Neuronal stem cell (in vitro differentiated cells): ENCODE results near the gene GNB3.
A peak's percentile ranks its signal among the peaks of the same experiment; 100 is the strongest.
"Not testable (repeated sequence)": the region's sequence is repeated elsewhere in the genome, so short reads cannot be mapped to it uniquely, and the experiment has no call there.

Source experiments
- DNase-seq: peaks from one replicate; pipeline ENCODE4 v3.0.0-alpha.2; 2013; ENCODE audit warnings: low spot score
- H2AFZ ChIP-seq: one replicate; pipeline ENCODE4 v1.6.1; 2013; ENCODE audit warnings: mild to moderate bottlenecking, low read length, inconsistent platforms
- H2AK5ac ChIP-seq: 2 replicates; pipeline ENCODE4 v1.6.1; 2013; ENCODE audit warnings: low read depth, mild to moderate bottlenecking, inconsistent platforms, low read length, moderate library complexity, mixed read lengths
- H2BK120ac ChIP-seq: 2 replicates; pipeline ENCODE4 v1.6.1; 2013; ENCODE audit warnings: low read depth, mild to moderate bottlenecking, inconsistent platforms, low read length, moderate library complexity, mixed read lengths
- H2BK12ac ChIP-seq: one replicate; pipeline ENCODE4 v1.6.1; 2013; ENCODE audit warnings: low read length, inconsistent platforms
- H2BK15ac ChIP-seq: 2 replicates; pipeline ENCODE4 v1.6.1; 2013; ENCODE audit warnings: mild to moderate bottlenecking, low read length, inconsistent platforms, mixed read lengths
- H2BK5ac ChIP-seq: one replicate; pipeline ENCODE4 v1.6.1; 2013; ENCODE audit warnings: inconsistent platforms, mild to moderate bottlenecking, low read length, moderate library complexity
- H3K14ac ChIP-seq: one replicate; pipeline ENCODE4 v1.6.1; 2013; ENCODE audit warnings: low read length, inconsistent platforms
- H3K18ac ChIP-seq: 2 replicates; pipeline ENCODE4 v1.6.1; 2013; ENCODE audit warnings: low read length, inconsistent platforms
- H3K23ac ChIP-seq: 2 replicates; pipeline ENCODE4 v1.6.1; 2013; ENCODE audit warnings: low read depth, mild to moderate bottlenecking, mixed read lengths, low read length, inconsistent platforms; ENCODE audit not compliant: poor library complexity
- H3K27ac ChIP-seq: replicated peaks from 3 replicates; pipeline ENCODE4 v1.5.1; 2013; ENCODE audit warnings: low read length, inconsistent platforms
- H3K27me3 ChIP-seq, 3 experiments: 2 replicates each; pipeline ENCODE4 v1.6.1; 2013; ENCODE audit warnings: low read length in 3 of 3, mild to moderate bottlenecking in 2 of 3, inconsistent platforms in 1 of 3, low read depth in 1 of 3, mixed read lengths in 1 of 3, moderate library complexity in 1 of 3; ENCODE audit not compliant: control insufficient read depth in 3 of 3, insufficient read depth in 3 of 3
- H3K36me3 ChIP-seq, 2 donors: replicated peaks in 1 of 2; 2 replicates each; pipeline ENCODE4 v1.6.1; 2013; ENCODE audit warnings: low read length in 2 of 2; ENCODE audit not compliant: control insufficient read depth in 2 of 2, insufficient read depth in 2 of 2
- H3K4ac ChIP-seq: 2 replicates; pipeline ENCODE4 v1.6.1; 2013; ENCODE audit warnings: inconsistent platforms, mild to moderate bottlenecking, low read length, moderate library complexity
- H3K4me1 ChIP-seq, 2 donors: 1 replicate in 1 of 2; 2 replicates in 1 of 2; pipeline ENCODE4 v1.6.1; 2013; ENCODE audit warnings: low read length in 2 of 2, low read depth in 1 of 2; ENCODE audit not compliant: control insufficient read depth in 2 of 2, insufficient read depth in 1 of 2
- H3K4me2 ChIP-seq: one replicate; pipeline ENCODE4 v1.6.1; 2013; ENCODE audit warnings: mild to moderate bottlenecking, low read length, inconsistent platforms; ENCODE audit not compliant: insufficient read depth, poor library complexity, severe bottlenecking
- H3K4me3 ChIP-seq, 2 donors: 2 replicates each; pipeline ENCODE4 v1.5.1; 2013; ENCODE audit warnings: low read length in 2 of 2, mild to moderate bottlenecking in 2 of 2, inconsistent platforms in 1 of 2, moderate library complexity in 1 of 2
- H3K79me1 ChIP-seq: one replicate; pipeline ENCODE4 v1.6.1; 2013; ENCODE audit warnings: low read depth, mild to moderate bottlenecking, inconsistent platforms, low read length, moderate library complexity
- H3K9ac ChIP-seq: one replicate; pipeline ENCODE4 v1.6.1; 2013; ENCODE audit warnings: mild to moderate bottlenecking, low read depth, low read length, inconsistent platforms; ENCODE audit not compliant: poor library complexity
- H3K9me3 ChIP-seq, 2 donors: replicated peaks in 1 of 2; 2 replicates each; pipeline versions ENCODE3 to v1.6.1; 2013; ENCODE audit warnings: low read length in 2 of 2, mild to moderate bottlenecking in 2 of 2, inconsistent platforms in 1 of 2, low read depth in 1 of 2, mixed read lengths in 1 of 2, moderate library complexity in 1 of 2; ENCODE audit not compliant: control insufficient read depth in 2 of 2, insufficient read depth in 1 of 2
- H4K8ac ChIP-seq: one replicate; pipeline ENCODE4 v1.6.1; 2013; ENCODE audit warnings: low read depth, mild to moderate bottlenecking, inconsistent platforms, low read length, moderate library complexity
- H4K91ac ChIP-seq: one replicate; pipeline ENCODE4 v1.6.1; 2013; ENCODE audit warnings: low read length, low read depth, mild to moderate bottlenecking, inconsistent platforms; ENCODE audit not compliant: poor library complexity
- WGBS, 2 donors: extraction: QIAGEN DNeasy Blood & Tissue Kit; methylation state at CpG; one replicate each; pipeline ENCODE4 v1.1.7; 2013; ENCODE audit warnings: missing lambda C conversion rate in 2 of 2, mixed read lengths in 1 of 2; ENCODE audit not compliant: insufficient read length in 2 of 2, insufficient replicate concordance in 1 of 2; ENCODE audit errors: extremely low coverage in 2 of 2; 5-methylcytosine and 5-hydroxymethylcytosine counted together

GNB3 gene

DNA sequence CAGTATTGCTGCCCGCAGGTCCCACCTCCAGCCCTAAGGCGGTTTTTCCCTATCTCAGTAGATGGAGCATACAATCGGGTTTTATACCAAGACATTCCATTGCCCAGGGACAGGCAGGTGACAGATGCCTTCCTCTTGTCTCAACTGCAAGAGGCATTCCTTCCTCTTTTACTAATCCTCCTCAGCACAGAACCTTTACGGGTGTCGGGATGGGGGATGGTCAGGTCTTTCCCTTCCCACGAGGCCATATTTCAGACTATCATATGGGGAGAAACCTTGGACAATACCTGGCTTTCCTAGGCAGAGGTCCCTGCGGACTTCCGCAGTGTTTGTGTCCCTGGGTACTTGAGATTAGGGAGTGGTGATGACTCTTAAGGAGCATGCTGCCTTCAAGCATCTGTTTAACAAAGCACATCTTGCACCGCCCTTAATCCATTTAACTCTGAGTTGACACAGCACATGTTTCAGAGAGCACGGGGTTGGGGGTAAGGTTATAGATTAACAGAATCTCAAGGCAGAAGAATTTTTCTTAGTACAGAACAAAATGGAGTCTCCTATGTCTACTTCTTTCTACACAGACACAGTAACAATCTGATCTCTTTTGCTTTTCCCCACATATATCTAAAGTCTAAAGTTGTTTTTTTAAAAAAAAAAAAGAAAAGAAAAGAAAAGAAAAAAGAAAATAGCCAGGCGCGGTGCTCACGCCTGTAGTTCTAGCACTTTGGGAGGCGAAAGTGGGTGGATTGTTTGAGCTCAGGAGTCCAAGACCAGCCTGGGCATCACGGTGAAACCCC is 45.7 kb downstream of the GNB3 start:
- H3K14ac ChIP-seq, H3K9ac ChIP-seq, H2BK15ac ChIP-seq, H4K91ac ChIP-seq, DNase-seq, H3K79me1 ChIP-seq, H2BK12ac ChIP-seq, H2AFZ ChIP-seq, H2BK5ac ChIP-seq, H3K4ac ChIP-seq, H3K4me3 ChIP-seq, H3K4me1 ChIP-seq, H3K18ac ChIP-seq, H2AK5ac ChIP-seq, H3K23ac ChIP-seq, H2BK120ac ChIP-seq, H3K27me3 ChIP-seq, H3K9me3 ChIP-seq: not testable (repeated sequence)
- Histone ChIP-seq H3K36me3 (peaks cover 2 to 14% of the 10 kb centered on the region in 2 donors), H4K8ac (peak overlapping the region; percentile 82), H3K27ac (peak overlapping the region; percentile 58), H3K4me2 (peak overlapping the region; percentile 11)
- no CpG with 5 or more reads among the region's 15 CpGs for WGBS, 2 donors

- Histone ChIP-seq H3K79me1 (no peaks in the 10 kb centered on the region), H3K27ac (no peak overlapping the region), H3K9ac (no peak overlapping the region), H2AK5ac (no peak overlapping the region), H2BK5ac (no peak overlapping the region), H4K91ac (no peak overlapping the region), H3K36me3 (peaks cover 2 to 14% of the 10 kb centered on the region in 2 donors), H3K4ac (no peak overlapping the region), H3K27me3 (no peaks in the 10 kb centered on the region), H4K8ac (no peak overlapping the region), H3K4me1 (peaks cover 5 to 9% of the 10 kb centered on the region in 2 donors), H3K9me3 (no peaks in the 10 kb centered on the region), H2BK12ac (no peak overlapping the region), H3K14ac (no peak overlapping the region), H2BK120ac (no peak overlapping the region), H2BK15ac (no peak overlapping the region), H2AFZ (no peak overlapping the region), H3K4me2 (no peak overlapping the region), H3K18ac (no peak overlapping the region), H3K23ac (no peak overlapping the region), H3K4me3 (no peak overlapping the region)
- DNase-seq, result no peak
- no CpG with 5 or more reads among the region's 8 CpGs for WGBS, 2 donors
Measured at GRCh38 chr12:6887460-6887859, 46.7 kb downstream of the GNB3 start.

GRCh38 chr12:6888360-6888759 is 47.6 kb downstream of the GNB3 start:
- Histone ChIP-seq H2BK15ac (no peak overlapping the region), H2AFZ (no peak overlapping the region), H3K14ac (no peak overlapping the region), H3K23ac (no peak overlapping the region), H3K9ac (no peak overlapping the region), H3K27me3 (no peaks in the 10 kb centered on the region), H3K27ac (no peak overlapping the region), H3K4me1 (peaks cover 5 to 9% of the 10 kb centered on the region in 2 donors), H3K4ac (no peak overlapping the region), H3K36me3 (peaks cover 2 to 14% of the 10 kb centered on the region in 2 donors), H3K79me1 (no peaks in the 10 kb centered on the region), H4K8ac (no peak overlapping the region), H2BK5ac (no peak overlapping the region), H3K4me3 (no peak overlapping the region), H3K4me2 (no peak overlapping the region), H2BK12ac (no peak overlapping the region), H2BK120ac (no peak overlapping the region), H4K91ac (no peak overlapping the region), H3K18ac (no peak overlapping the region), H3K9me3 (no peaks in the 10 kb centered on the region), H2AK5ac (no peak overlapping the region)
- no CpG with 5 or more reads among the region's 2 CpGs for WGBS, 2 donors
- DNase-seq, result no peak

DNA sequence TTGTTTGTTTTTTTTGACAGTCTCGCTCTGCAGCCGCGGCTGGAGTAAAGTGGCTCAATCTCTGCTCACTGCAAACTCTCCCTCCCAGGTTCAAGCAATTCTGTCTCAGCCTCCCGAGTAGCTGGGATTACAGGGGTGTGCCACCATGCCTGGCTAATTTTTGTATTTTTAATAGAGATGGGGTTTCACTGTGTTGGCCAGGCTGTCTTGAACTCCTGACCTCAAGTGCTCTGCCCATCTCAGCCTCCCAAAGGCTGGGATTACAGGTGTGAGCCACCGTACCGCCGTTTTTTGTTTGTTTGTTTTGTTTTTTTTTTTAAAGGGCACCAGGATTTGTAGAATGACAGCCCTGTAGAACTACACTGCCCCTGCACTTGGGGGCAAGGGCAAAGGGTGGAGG is 48.1 kb downstream of the GNB3 start:
- not testable (repeated sequence) for H3K79me1 ChIP-seq, H3K23ac ChIP-seq, H3K4me3 ChIP-seq, H2BK12ac ChIP-seq, H3K27me3 ChIP-seq, H2AFZ ChIP-seq, H3K18ac ChIP-seq, H2BK120ac ChIP-seq, H2BK15ac ChIP-seq, H3K4me1 ChIP-seq, H3K14ac ChIP-seq, H3K9ac ChIP-seq, H4K91ac ChIP-seq, DNase-seq, H3K9me3 ChIP-seq, H3K4ac ChIP-seq, H4K8ac ChIP-seq, H2BK5ac ChIP-seq, H3K27ac ChIP-seq, H3K4me2 ChIP-seq, H2AK5ac ChIP-seq
- H3K36me3 ChIP-seq, result peaks cover 2 to 12% of the 10 kb centered on the region in 2 donors
- no CpG with 5 or more reads among the region's 7 CpGs for WGBS, 2 donors
